Smooth muscle cell (in vitro differentiated cells): Measurements from ENCODE around the gene ZNF593OS. TPM values are rescaled to one million over a fixed set of nuclear protein-coding genes. Genes with fewer than 3 reads are reported as not detected.

Experiments used
- DNase-seq: peaks from one replicate; lab custom pipeline; 2025; ENCODE audit not compliant: unreplicated experiment; lab: John Stamatoyannopoulos, UW
- H2AFZ ChIP-seq: fragments of 200-600 bp; sonication (generic); 2 replicates; pipeline ENCODE4 v1.6.0; 2016; ENCODE audit warnings: antibody characterized with exemption, low read depth, mild to moderate bottlenecking
- H3F3A ChIP-seq: fragments of 200-600 bp; sonication (generic); 2 replicates; pipeline ENCODE4 v1.6.0; 2017; ENCODE audit warnings: antibody characterized with exemption, low read depth
- H3K27ac ChIP-seq: fragments of 200-600 bp; sonication (generic); 2 replicates; pipeline ENCODE4 v1.5.1; 2016; ENCODE audit warnings: low read depth, mild to moderate bottlenecking
- H3K27me3 ChIP-seq: fragments of 200-600 bp; sonication (generic); 2 replicates; pipeline ENCODE4 v1.6.1; 2016; ENCODE audit warnings: low read depth, mild to moderate bottlenecking
- H3K36me3 ChIP-seq: fragments of 200-600 bp; sonication (generic); 2 replicates; pipeline ENCODE4 v1.5.1; 2016; ENCODE audit warnings: low read depth
- H3K4me1 ChIP-seq: fragments of 200-600 bp; sonication (generic); 2 replicates; pipeline ENCODE4 v1.5.1; 2016; ENCODE audit warnings: low read depth
- H3K4me2 ChIP-seq: fragments of 200-600 bp; sonication (generic); 2 replicates; pipeline ENCODE4 v1.6.0; 2016; ENCODE audit warnings: mild to moderate bottlenecking
- H3K4me3 ChIP-seq: fragments of 200-600 bp; sonication (generic); 2 replicates; pipeline ENCODE4 v1.5.1; 2016; ENCODE audit warnings: mild to moderate bottlenecking
- H3K79me2 ChIP-seq: fragments of 200-600 bp; sonication (generic); 2 replicates; pipeline ENCODE4 v1.6.0; 2016; ENCODE audit warnings: low read depth, mild to moderate bottlenecking
- H3K9ac ChIP-seq: fragments of 200-600 bp; sonication (generic); 2 replicates; pipeline ENCODE4 v1.6.0; 2016; ENCODE audit warnings: low read depth
- H3K9me3 ChIP-seq: fragments of 200-600 bp; sonication (generic); replicated peaks from 2 replicates; pipeline ENCODE4 v1.5.1; 2016; ENCODE audit warnings: low read depth
- H4K20me1 ChIP-seq: fragments of 200-600 bp; sonication (generic); 2 replicates; pipeline ENCODE4 v1.6.0; 2016; ENCODE audit warnings: low read depth
- CTCF ChIP-seq: fragments of 200-600 bp; sonication (generic); IDR thresholded peaks from 2 replicates; pipeline ENCODE4 v1.5.1; 2017; ENCODE audit warnings: borderline replicate concordance, mild to moderate bottlenecking, antibody characterized with exemption; ENCODE audit not compliant: insufficient read depth, poor library complexity, severe bottlenecking
- WGBS: methylation state at CpG from one replicate; pipeline ENCODE4 v1.1.7; 2016; ENCODE audit warnings: low lambda C conversion rate; 5-methylcytosine and 5-hydroxymethylcytosine counted together
- polyA plus RNA-seq: library from polyadenylated mRNA; unstranded; fragments of >200 nt; fragmentation: Nextera tagmentation; extraction: Ambion mirVana; gene quantifications from 2 replicates; pipeline ENCODE4 v1.2.1, GENCODE V29; 2016
- total RNA-seq: library from RNA; depleted of rRNA; stranded (reverse); fragments of >200 nt; gene quantifications from 2 replicates; pipeline ENCODE4 v1.2.3, GENCODE V29; 2014

Gene ZNF593OS
- total and polyA plus RNA-seq, 2 experiments from 2014 or later: not detected

- no peak overlapping the region for H3K27ac ChIP-seq
- no peak overlapping the region for H3K4me2 ChIP-seq
- 70% methylated on average over 4 of the region's 4 CpGs for WGBS
- H3K4me1 ChIP-seq: peaks cover 26% of the 10 kb centered on the region
- no peaks in the 10 kb centered on the region for H4K20me1 ChIP-seq
- no peak for DNase-seq
- no peak overlapping the region for H3K9ac ChIP-seq
- H2AFZ ChIP-seq: no peak overlapping the region
- no peaks in the 10 kb centered on the region for H3K9me3 ChIP-seq
- no peaks in the 10 kb centered on the region for H3K36me3 ChIP-seq
- no peak for TF ChIP-seq CTCF
- H3K79me2 ChIP-seq: no peaks in the 10 kb centered on the region
- peaks cover 12% of the 10 kb centered on the region for H3K27me3 ChIP-seq
- no peak overlapping the region for H3K4me3 ChIP-seq
- H3F3A ChIP-seq: no peaks in the 10 kb centered on the region
Measured at GRCh38 chr1:26159743-26160039, 11.9 kb downstream of the ZNF593OS start.

- Histone ChIP-seq H3K9me3 (no peaks in the 10 kb centered on the region), H3K36me3 (no peaks in the 10 kb centered on the region), H3K27ac (no peak within 1 kb of the TSS), H3K4me3 (no peak within 1 kb of the TSS), H3K79me2 (no peaks in the 10 kb centered on the region), H2AFZ (no peak within 1 kb of the TSS), H3K4me1 (peaks cover 31% of the 10 kb centered on the region), H3F3A (no peaks in the 10 kb centered on the region), H3K4me2 (no peak within 1 kb of the TSS), H3K27me3 (peaks cover 12% of the 10 kb centered on the region), H3K9ac (no peak within 1 kb of the TSS), H4K20me1 (no peaks in the 10 kb centered on the region)
- 33% methylated on average over 6 of the region's 6 CpGs for WGBS
- no peak for DNase-seq
- no peak for TF ChIP-seq CTCF
Measured at GRCh38 chr1:26158908-26159742, 12.5 kb downstream of the ZNF593OS start, which contains the start of gene FAM110D. Gene FAM110D, plus strand, starts transcription at chr1:26159079. Its CDS starts 2,213 bp downstream, at chr1:26161292.

GRCh38 chr1:26158271-26158907, 13.2 kb downstream of the ZNF593OS start:
- H3K9ac ChIP-seq: no peak overlapping the region
- no peaks in the 10 kb centered on the region for H3F3A ChIP-seq
- DNase-seq: no peak
- H3K27me3 ChIP-seq: peaks cover 15% of the 10 kb centered on the region
- no peak overlapping the region for H3K4me3 ChIP-seq
- peaks cover 33% of the 10 kb centered on the region for H3K4me1 ChIP-seq
- no peaks in the 10 kb centered on the region for H3K79me2 ChIP-seq
- H3K4me2 ChIP-seq: no peak overlapping the region
- H3K9me3 ChIP-seq: no peaks in the 10 kb centered on the region
- H4K20me1 ChIP-seq: no peaks in the 10 kb centered on the region
- 74% methylated on average over 5 of the region's 5 CpGs for WGBS
- no peaks in the 10 kb centered on the region for H3K36me3 ChIP-seq
- no peak overlapping the region for H2AFZ ChIP-seq
- TF ChIP-seq CTCF: no peak
- H3K27ac ChIP-seq: no peak overlapping the region
